IPS-20b (cell line): ENCODE data around the gene PASD1.
"Not testable (repeated sequence)": the region's sequence is repeated elsewhere in the genome, so short reads cannot be mapped to it uniquely, and the experiment has no call there.

Experiments
- H3K27ac ChIP-seq: one replicate; pipeline ENCODE4 v1.5.1; 2013; ENCODE audit warnings: low read length
- H3K27me3 ChIP-seq: 2 replicates; pipeline ENCODE4 v1.6.1; 2013; ENCODE audit warnings: mild to moderate bottlenecking, low read length, inconsistent platforms; ENCODE audit not compliant: insufficient read depth
- H3K36me3 ChIP-seq: 2 replicates; pipeline ENCODE4 v1.6.1; 2013; ENCODE audit warnings: low read depth, mild to moderate bottlenecking, inconsistent platforms, low read length, moderate library complexity; ENCODE audit not compliant: insufficient read depth
- H3K4me1 ChIP-seq: 2 replicates; pipeline ENCODE4 v1.6.1; 2013; ENCODE audit warnings: mild to moderate bottlenecking, control low read depth, inconsistent platforms, low read length, moderate library complexity; ENCODE audit not compliant: insufficient read depth
- H3K4me3 ChIP-seq: 2 replicates; pipeline ENCODE4 v1.5.1; 2013; ENCODE audit warnings: mild to moderate bottlenecking, low read length, inconsistent platforms
- H3K9ac ChIP-seq: 2 replicates; pipeline ENCODE4 v1.6.1; 2013; ENCODE audit warnings: low read depth, mild to moderate bottlenecking, inconsistent platforms, low read length, moderate library complexity
- H3K9me3 ChIP-seq: 2 replicates; pipeline ENCODE4 v1.6.1; 2013; ENCODE audit warnings: mild to moderate bottlenecking, low read depth, low read length, inconsistent platforms; ENCODE audit not compliant: insufficient read depth

The PASD1 gene, protein sequence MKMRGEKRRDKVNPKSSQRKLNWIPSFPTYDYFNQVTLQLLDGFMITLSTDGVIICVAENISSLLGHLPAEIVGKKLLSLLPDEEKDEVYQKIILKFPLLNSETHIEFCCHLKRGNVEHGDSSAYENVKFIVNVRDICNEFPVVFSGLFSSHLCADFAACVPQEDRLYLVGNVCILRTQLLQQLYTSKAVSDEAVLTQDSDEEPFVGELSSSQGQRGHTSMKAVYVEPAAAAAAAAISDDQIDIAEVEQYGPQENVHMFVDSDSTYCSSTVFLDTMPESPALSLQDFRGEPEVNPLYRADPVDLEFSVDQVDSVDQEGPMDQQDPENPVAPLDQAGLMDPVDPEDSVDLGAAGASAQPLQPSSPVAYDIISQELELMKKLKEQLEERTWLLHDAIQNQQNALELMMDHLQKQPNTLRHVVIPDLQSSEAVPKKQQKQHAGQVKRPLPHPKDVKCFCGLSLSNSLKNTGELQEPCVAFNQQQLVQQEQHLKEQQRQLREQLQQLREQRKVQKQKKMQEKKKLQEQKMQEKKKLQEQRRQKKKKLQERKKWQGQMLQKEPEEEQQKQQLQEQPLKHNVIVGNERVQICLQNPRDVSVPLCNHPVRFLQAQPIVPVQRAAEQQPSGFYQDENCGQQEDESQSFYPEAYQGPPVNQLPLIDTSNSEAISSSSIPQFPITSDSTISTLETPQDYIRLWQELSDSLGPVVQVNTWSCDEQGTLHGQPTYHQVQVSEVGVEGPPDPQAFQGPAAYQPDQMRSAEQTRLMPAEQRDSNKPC

GRCh38 chrX:151563449-151563848 is at the start of gene PASD1:
Gene PASD1 (plus strand): TSS chrX:151563675. CDS start chrX:151601554, 37,879 bp downstream.
- no peaks in the 10 kb centered on the region for H3K9me3 ChIP-seq
- H3K9ac ChIP-seq: no peak within 1 kb of the TSS
- no peak within 1 kb of the TSS for H3K27ac ChIP-seq
- no peak within 1 kb of the TSS for H3K4me3 ChIP-seq
- H3K4me1 ChIP-seq: no peaks in the 10 kb centered on the region
- H3K27me3 ChIP-seq: no peaks in the 10 kb centered on the region
- H3K36me3 ChIP-seq: no peaks in the 10 kb centered on the region

GRCh38 chrX:151515237-151515636 is 48.2 kb upstream of the PASD1 start:
- Histone ChIP-seq H3K9me3 (no peaks in the 10 kb centered on the region), H3K36me3 (no peaks in the 10 kb centered on the region), H3K27ac (no peak overlapping the region), H3K27me3 (no peaks in the 10 kb centered on the region), H3K4me3 (no peak overlapping the region), H3K9ac (no peak overlapping the region), H3K4me1 (no peaks in the 10 kb centered on the region; the same call in 1 of the 2 replicates)

GRCh38 chrX:151516538-151517187 is 46.8 kb upstream of the PASD1 start:
- no peaks in the 10 kb centered on the region for H3K36me3 ChIP-seq
- no peak overlapping the region for H3K4me3 ChIP-seq
- no peak overlapping the region for H3K27ac ChIP-seq
- H3K27me3 ChIP-seq: no peaks in the 10 kb centered on the region
- no peaks in the 10 kb centered on the region; the same call in 1 of the 2 replicates for H3K4me1 ChIP-seq
- H3K9me3 ChIP-seq: no peaks in the 10 kb centered on the region
- H3K9ac ChIP-seq: no peak overlapping the region

GRCh38 chrX:151517421-151517820 is 46.1 kb upstream of the PASD1 start:
- Histone ChIP-seq H3K27ac (no peak overlapping the region), H3K9ac (no peak overlapping the region), H3K9me3 (no peaks in the 10 kb centered on the region), H3K4me1 (peaks cover 5% of the 10 kb centered on the region; the same call in 1 of the 2 replicates), H3K27me3 (no peaks in the 10 kb centered on the region), H3K4me3 (no peak overlapping the region), H3K36me3 (no peaks in the 10 kb centered on the region)

GRCh38 chrX:151523351-151523750 is 40.1 kb upstream of the PASD1 start:
- Histone ChIP-seq H3K27ac (no peak overlapping the region), H3K27me3 (no peaks in the 10 kb centered on the region), H3K36me3 (no peaks in the 10 kb centered on the region), H3K9me3 (no peaks in the 10 kb centered on the region), H3K9ac (no peak overlapping the region), H3K4me1 (peaks cover 11% of the 10 kb centered on the region; the same call in 1 of the 2 replicates), H3K4me3 (no peak overlapping the region)

- H3K27ac ChIP-seq: no peak overlapping the region
- H3K36me3 ChIP-seq: no peaks in the 10 kb centered on the region
- no peak overlapping the region for H3K9ac ChIP-seq
- H3K27me3 ChIP-seq: no peaks in the 10 kb centered on the region
- H3K4me1 ChIP-seq: no peaks in the 10 kb centered on the region
- no peaks in the 10 kb centered on the region for H3K9me3 ChIP-seq
- H3K4me3 ChIP-seq: no peak overlapping the region
Observed at GRCh38 chrX:151536571-151536970, 26.9 kb upstream of the PASD1 start.

DNA sequence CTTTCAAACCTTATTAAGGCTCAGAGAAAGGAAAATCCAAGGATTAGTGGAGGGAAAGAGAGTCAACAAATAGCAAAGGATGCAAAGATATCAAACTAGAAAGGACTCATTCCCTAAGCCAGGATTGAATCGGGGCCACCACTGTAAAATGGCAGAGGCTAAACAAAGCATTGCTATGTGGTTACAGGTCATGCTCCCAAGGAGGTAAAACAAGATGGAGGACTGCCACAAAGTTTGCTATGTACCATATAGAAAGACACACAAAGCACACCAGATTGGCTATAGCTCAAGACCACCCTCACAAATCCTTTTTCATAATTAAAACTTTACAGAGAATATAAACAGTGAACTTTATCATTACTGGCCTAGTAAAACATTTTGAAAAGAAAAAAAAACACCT is 25.9 kb upstream of the PASD1 start:
- no peaks in the 10 kb centered on the region for H3K27me3 ChIP-seq
- no peak overlapping the region for H3K27ac ChIP-seq
- no peak overlapping the region for H3K4me3 ChIP-seq
- no peaks in the 10 kb centered on the region for H3K36me3 ChIP-seq
- H3K4me1 ChIP-seq: no peaks in the 10 kb centered on the region
- no peak overlapping the region for H3K9ac ChIP-seq
- no peaks in the 10 kb centered on the region for H3K9me3 ChIP-seq

GRCh38 chrX:151538190-151539122 is 25.0 kb upstream of the PASD1 start:
- H3K9ac ChIP-seq: no peak overlapping the region
- no peaks in the 10 kb centered on the region for H3K36me3 ChIP-seq
- H3K4me1 ChIP-seq: no peaks in the 10 kb centered on the region
- H3K27me3 ChIP-seq: no peaks in the 10 kb centered on the region
- H3K27ac ChIP-seq: no peak overlapping the region
- H3K4me3 ChIP-seq: no peak overlapping the region
- H3K9me3 ChIP-seq: no peaks in the 10 kb centered on the region

DNA sequence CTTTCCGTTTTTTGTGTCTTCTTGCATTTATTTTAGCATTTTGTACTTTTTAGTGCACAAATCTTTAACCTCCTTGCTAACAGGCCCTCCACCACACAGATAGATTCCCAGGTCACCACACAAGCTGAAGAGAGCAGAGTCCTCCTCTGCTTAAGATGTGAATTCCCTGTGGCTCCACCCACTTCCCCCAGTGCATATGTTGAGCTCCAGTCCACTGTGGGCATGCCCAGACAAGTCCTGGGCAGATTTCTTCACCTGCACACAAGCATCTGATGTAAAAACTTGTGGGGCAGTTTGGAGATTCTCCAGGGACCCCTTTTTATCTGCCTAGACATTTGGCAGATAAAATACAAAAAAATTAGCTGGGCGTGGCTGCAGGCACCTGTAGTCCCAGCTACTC is 19.8 kb upstream of the PASD1 start:
- Histone ChIP-seq H3K27ac (no peak overlapping the region), H3K4me1 (no peaks in the 10 kb centered on the region), H3K36me3 (no peaks in the 10 kb centered on the region), H3K9me3 (no peaks in the 10 kb centered on the region), H3K9ac (no peak overlapping the region), H3K27me3 (no peaks in the 10 kb centered on the region), H3K4me3 (no peak overlapping the region)

GRCh38 chrX:151546226-151546625 is 17.2 kb upstream of the PASD1 start:
- H3K4me3 ChIP-seq, H3K9me3 ChIP-seq, H3K27ac ChIP-seq, H3K36me3 ChIP-seq, H3K27me3 ChIP-seq, H3K9ac ChIP-seq, H3K4me1 ChIP-seq: not testable (repeated sequence)

- H3K9me3 ChIP-seq, H3K4me1 ChIP-seq, H3K27ac ChIP-seq, H3K9ac ChIP-seq, H3K27me3 ChIP-seq, H3K4me3 ChIP-seq, H3K36me3 ChIP-seq: not testable (repeated sequence)
Observed at GRCh38 chrX:151551176-151551575, 12.3 kb upstream of the PASD1 start.
